Naive thymus-derived CD8-positive, alpha-beta T cell (primary cell): ENCODE results near the gene RPS27. TPM values are rescaled to one million over a fixed set of nuclear protein-coding genes. Genes with fewer than 3 reads are reported as not detected.

ENCODE experiments used
- ATAC-seq, 2 donors: fragments of 150-1000 bp; cut with Tn5 transposase in 1 of 2; sonication (Bioruptor Pico), chemical (Tn5 transposase) in 1 of 2; 1 replicate in 1 of 2; 2 replicates in 1 of 2; pipeline ENCODE4 v1.10.0; 2021; ENCODE audit warnings: mild to moderate bottlenecking in 2 of 2, moderate library complexity in 2 of 2
- POLR2A ChIA-PET: fragments of 350-600 bp; sonication (Branson Sonifier 250); formaldehyde crosslinking; loops from one replicate; lab custom pipeline; 2021; ENCODE audit warnings: antibody characterized with exemption; lab: Charles Lee
- DNase-seq, 10 donors: peaks; one replicate each; pipeline versions ENCODE4 v3.0.0 to v3.0.0-alpha.2; 2020 to 2022
- H3K27ac Mint-ChIP-seq, 10 donors: one replicate each; pipeline ENCODE4 v1.8.0; 2020 to 2022; ENCODE audit warnings: mild to moderate bottlenecking in 10 of 10, mixed read lengths in 10 of 10, moderate library complexity in 4 of 10, inconsistent platforms in 1 of 10
- H3K27me3 Mint-ChIP-seq, 5 donors: one replicate each; pipeline ENCODE4 v1.8.0; 2021 to 2022; ENCODE audit warnings: mixed read lengths in 5 of 5
- H3K36me3 Mint-ChIP-seq, 3 donors: one replicate each; pipeline ENCODE4 v1.8.0; 2020 to 2022; ENCODE audit warnings: mixed read lengths in 3 of 3, mild to moderate bottlenecking in 2 of 3, inconsistent platforms in 1 of 3
- H3K4me1 Mint-ChIP-seq, 4 donors: one replicate each; pipeline ENCODE4 v1.8.0; 2021 to 2022; ENCODE audit warnings: mixed read lengths in 4 of 4
- H3K4me3 Mint-ChIP-seq, 10 donors: one replicate each; pipeline ENCODE4 v1.8.0; 2020 to 2022; ENCODE audit warnings: mild to moderate bottlenecking in 10 of 10, mixed read lengths in 10 of 10, moderate library complexity in 6 of 10, inconsistent platforms in 1 of 10
- H3K9me3 Mint-ChIP-seq, 9 donors: one replicate each; pipeline ENCODE4 v1.8.0; 2020 to 2022; ENCODE audit warnings: mixed read lengths in 9 of 9, mild to moderate bottlenecking in 3 of 9, inconsistent platforms in 1 of 9, moderate library complexity in 1 of 9
- polyA plus RNA-seq, 3 donors: library from polyadenylated mRNA; unstranded; fragments of 300-500 nt; fragmentation: Illumina TruSeq; gene quantifications; one replicate each; pipeline ENCODE4 v1.2.3, GENCODE V29; 2021
- total RNA-seq, 8 experiments: library from RNA in 2 of 8; stranded (reverse) in 2 of 8; gene quantifications; one replicate each; pipeline ENCODE4 v1.2.3 and lab custom pipeline; 2021 to 2026

The RPS27 gene
- total and polyA plus RNA-seq, 5 experiments from 2014 or later: 5,101 to 26,660 (median 23,491) TPM

GRCh38 chr1:153962088-153963029, 28.2 kb upstream of the RPS27 start:
- H3K27ac Mint-ChIP-seq: peak overlapping the region; percentile 95 to 100 (median 97)
- H3K36me3 Mint-ChIP-seq: no peaks in the 10 kb centered on the region
- no peak for ATAC-seq

GRCh38 chr1:153963030-153963849, 27.3 kb upstream of the RPS27 start, which contains the start of gene SLC39A1:
TSS of gene SLC39A1 (minus strand) at chr1:153963537. CDS start at chr1:153962715, 822 bp downstream.
- Mint-ChIP-seq H3K27ac (peak within 1 kb of the TSS; percentile 95 to 100 (median 97)), H3K27me3 (no peaks in the 10 kb centered on the region), H3K9me3 (peaks cover 0 to 2% (median 0%) of the 10 kb centered on the region in 9 donors), H3K4me3 (peak within 1 kb of the TSS; percentile 86 to 100 (median 94)), H3K36me3 (no peaks in the 10 kb centered on the region), H3K4me1 (peaks cover 34 to 76% (median 66%) of the 10 kb centered on the region in 4 donors)
- POLR2A ChIA-PET: interaction anchor here (0.6 to 13.8 kb wide), 11 partner anchors 10 to 1361 kb away, joined by 3 to 315 read pairs (median 5); partner anchors contain the start of genes CHTOP, DENND4B, JTB and RPS27
- DNase-seq: peak; percentile 86 to 96 (median 88)
- ATAC-seq: peak; percentile 40 to 48

More at GRCh38 chr1:153962088-153963029, 28.2 kb upstream of the RPS27 start:
- no peaks in the 10 kb centered on the region for H3K27me3 Mint-ChIP-seq
- H3K4me1 Mint-ChIP-seq: peaks cover 32 to 72% (median 60%) of the 10 kb centered on the region in 4 donors
- POLR2A ChIA-PET: interaction anchor here (0.6 to 13.8 kb wide), 9 partner anchors 9 to 1362 kb away, joined by 3 to 315 read pairs (median 16); partner anchors contain the start of genes CHTOP, DENND4B, GATAD2B and JTB
- peaks cover 0 to 2% (median 0%) of the 10 kb centered on the region in 9 donors for H3K9me3 Mint-ChIP-seq
- DNase-seq: peak in 1 of 10 donors; percentile 42
- peak overlapping the region; percentile 86 to 100 (median 94) for H3K4me3 Mint-ChIP-seq

- H3K27me3 Mint-ChIP-seq: no peaks in the 10 kb centered on the region
- POLR2A ChIA-PET: interaction anchor here (0.6 to 13.8 kb wide), 8 partner anchors 9 to 195 kb away, joined by 3 to 315 read pairs (median 14); partner anchors contain the start of genes DENND4B, JTB, RAB13 and RPS27
- no peak for DNase-seq
- H3K4me3 Mint-ChIP-seq: peak overlapping the region; percentile 86 to 100 (median 94)
- H3K4me1 Mint-ChIP-seq: peaks cover 33 to 76% (median 67%) of the 10 kb centered on the region in 4 donors
- peak in 1 of 2 donors; percentile 4 for ATAC-seq
- peak overlapping the region; percentile 95 to 100 (median 97) for H3K27ac Mint-ChIP-seq
- H3K9me3 Mint-ChIP-seq: peaks cover 0 to 2% (median 0%) of the 10 kb centered on the region in 9 donors
- H3K36me3 Mint-ChIP-seq: no peaks in the 10 kb centered on the region
Measured at GRCh38 chr1:153963850-153964331, 26.7 kb upstream of the RPS27 start.

DNA sequence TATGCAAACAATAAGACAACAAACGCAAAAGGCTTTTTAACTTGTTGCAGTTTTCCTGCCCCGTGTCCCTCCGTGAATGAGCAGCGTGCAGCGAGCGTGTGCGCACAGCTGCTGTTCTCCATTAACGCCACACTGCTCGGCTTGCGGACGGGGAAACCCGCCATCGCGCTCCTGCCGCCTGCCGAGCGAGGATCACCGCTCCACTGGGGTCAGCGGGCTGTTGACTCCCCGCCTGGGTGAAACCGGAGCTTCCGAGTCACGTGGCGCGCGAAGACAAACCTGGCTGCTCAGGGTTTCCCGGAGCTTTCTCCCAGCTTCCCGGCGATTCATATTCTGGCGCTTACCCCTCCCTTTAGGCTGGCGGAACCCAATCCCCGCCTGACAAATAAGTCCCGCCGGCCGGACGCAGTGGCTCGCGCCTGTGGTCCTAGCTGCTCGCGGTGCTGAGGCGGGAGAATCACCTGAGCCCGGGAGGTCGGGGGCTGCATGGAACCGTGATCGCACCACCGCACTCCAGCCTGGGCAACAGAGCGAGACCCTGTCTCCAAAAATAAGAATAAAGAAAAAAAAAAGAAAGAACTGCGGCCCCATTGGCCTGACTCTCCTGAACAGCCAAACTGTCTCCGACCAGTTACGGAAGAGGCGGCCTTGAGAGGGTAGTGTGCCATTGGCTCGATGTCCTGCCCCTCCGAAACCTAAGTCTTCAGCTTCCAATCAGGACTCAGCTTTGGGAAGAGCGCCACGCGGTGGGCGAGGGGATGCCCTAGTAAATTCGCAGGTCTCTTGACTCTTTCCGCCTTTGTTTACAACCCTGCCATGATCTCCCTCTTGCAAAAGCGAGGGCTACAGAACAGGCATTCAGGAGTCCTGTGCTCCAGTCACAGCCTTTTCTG, 23.2 kb upstream of the RPS27 start, which contains the start of gene CREB3L4:
Gene CREB3L4 (plus strand): TSS at position 796 of the 893 bp plus-strand sequence. CDS start 624 bp downstream, outside the sequence.
- peak within 1 kb of the TSS; percentile 92 to 99 (median 95) for H3K27ac Mint-ChIP-seq
- DNase-seq (peak; percentile 68 to 93 (median 83)), ATAC-seq (peak; percentile 88 to 91)
- no peaks in the 10 kb centered on the region for H3K27me3 Mint-ChIP-seq
- peaks cover 0 to 2% (median 0%) of the 10 kb centered on the region in 9 donors for H3K9me3 Mint-ChIP-seq
- POLR2A ChIA-PET: interaction anchor here (0.6 to 13.8 kb wide), 19 partner anchors 10 to 976 kb away, joined by 3 to 315 read pairs (median 4); partner anchors contain the start of genes CHTOP, CRTC2, DENND4B and GATAD2B
- H3K4me1 Mint-ChIP-seq: peaks cover 31 to 68% (median 64%) of the 10 kb centered on the region in 4 donors
- no peaks in the 10 kb centered on the region for H3K36me3 Mint-ChIP-seq
- H3K4me3 Mint-ChIP-seq: peak within 1 kb of the TSS; percentile 87 to 97 (median 94)

DNA sequence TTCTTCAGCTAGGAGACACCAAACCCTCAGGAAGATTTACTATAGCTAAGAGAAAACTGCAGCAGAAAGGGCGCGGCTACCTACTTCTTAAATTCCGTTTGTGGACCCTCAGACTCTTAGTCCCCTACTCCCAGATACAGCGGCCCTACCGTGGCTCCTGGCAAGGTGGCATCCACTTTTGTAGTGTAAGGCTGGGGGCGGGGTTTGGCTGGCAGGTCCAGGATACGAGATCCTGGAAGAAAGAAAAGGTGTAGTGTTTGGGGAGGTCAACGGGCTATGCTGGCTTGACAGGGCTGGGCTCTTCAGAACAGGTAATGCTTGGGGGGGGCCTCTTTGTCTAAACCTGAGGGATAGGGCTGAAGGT, 22.6 kb upstream of the RPS27 start:
- H3K27me3 Mint-ChIP-seq: no peaks in the 10 kb centered on the region
- H3K36me3 Mint-ChIP-seq: no peaks in the 10 kb centered on the region
- ATAC-seq (no peak), DNase-seq (no peak)
- POLR2A ChIA-PET: interaction anchor here (0.6 to 13.8 kb wide), 15 partner anchors 9 to 976 kb away, joined by 3 to 315 read pairs (median 5); partner anchors contain the start of genes CHTOP, CRTC2, DENND4B and GATAD2B
- peaks cover 0 to 2% (median 0%) of the 10 kb centered on the region in 9 donors for H3K9me3 Mint-ChIP-seq
- peaks cover 25 to 62% (median 59%) of the 10 kb centered on the region in 4 donors for H3K4me1 Mint-ChIP-seq
- peak overlapping the region; percentile 87 to 97 (median 94) for H3K4me3 Mint-ChIP-seq
- peak overlapping the region; percentile 92 to 99 (median 95) for H3K27ac Mint-ChIP-seq

DNA sequence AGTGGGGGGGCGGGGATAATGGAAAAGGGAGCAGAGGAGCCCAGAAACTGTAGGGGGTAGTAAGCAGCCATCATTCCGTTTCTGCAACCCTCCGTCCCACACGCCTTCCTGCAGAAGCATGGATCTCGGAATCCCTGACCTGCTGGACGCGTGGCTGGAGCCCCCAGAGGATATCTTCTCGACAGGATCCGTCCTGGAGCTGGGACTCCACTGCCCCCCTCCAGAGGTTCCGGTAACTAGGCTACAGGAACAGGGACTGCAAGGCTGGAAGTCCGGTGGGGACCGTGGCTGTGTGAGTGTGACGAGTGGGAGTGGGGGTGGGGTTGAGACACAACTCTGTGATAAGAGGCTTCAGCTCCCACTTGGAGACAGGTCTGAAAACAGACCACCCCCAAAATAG, 22.2 kb upstream of the RPS27 start:
- POLR2A ChIA-PET: interaction anchor here (1.0 to 13.8 kb wide), 9 partner anchors 9 to 334 kb away, joined by 5 to 315 read pairs (median 46); partner anchors contain the start of genes CHTOP, CRTC2, DENND4B and GATAD2B
- peak overlapping the region in 9 of 10 donors; percentile 87 to 99 (median 95) for H3K27ac Mint-ChIP-seq
- no peaks in the 10 kb centered on the region for H3K27me3 Mint-ChIP-seq
- H3K4me3 Mint-ChIP-seq: peak overlapping the region in 8 of 10 donors; percentile 87 to 97 (median 92)
- peaks cover 24 to 60% (median 56%) of the 10 kb centered on the region in 4 donors for H3K4me1 Mint-ChIP-seq
- DNase-seq: no peak
- peaks cover 0 to 2% (median 0%) of the 10 kb centered on the region in 3 donors for H3K36me3 Mint-ChIP-seq
- no peak for ATAC-seq
- peaks cover 0 to 2% (median 0%) of the 10 kb centered on the region in 9 donors for H3K9me3 Mint-ChIP-seq

GRCh38 chr1:153968972-153969371, 21.6 kb upstream of the RPS27 start:
- peak overlapping the region in 8 of 10 donors; percentile 81 to 98 (median 93) for H3K27ac Mint-ChIP-seq
- no peak for DNase-seq
- H3K27me3 Mint-ChIP-seq: no peaks in the 10 kb centered on the region
- peak overlapping the region in 6 of 10 donors; percentile 1 to 96 (median 75) for H3K4me3 Mint-ChIP-seq
- no peaks in the 10 kb centered on the region for H3K9me3 Mint-ChIP-seq
- peaks cover 20 to 55% (median 50%) of the 10 kb centered on the region in 4 donors for H3K4me1 Mint-ChIP-seq
- POLR2A ChIA-PET: interaction anchor here (1.8 to 13.8 kb wide), 6 partner anchors 8 to 166 kb away, joined by 5 to 315 read pairs (median 85); partner anchors contain the start of genes CRTC2, DENND4B, GATAD2B and JTB
- ATAC-seq: no peak
- peaks cover 0 to 8% (median 0%) of the 10 kb centered on the region in 3 donors for H3K36me3 Mint-ChIP-seq

DNA sequence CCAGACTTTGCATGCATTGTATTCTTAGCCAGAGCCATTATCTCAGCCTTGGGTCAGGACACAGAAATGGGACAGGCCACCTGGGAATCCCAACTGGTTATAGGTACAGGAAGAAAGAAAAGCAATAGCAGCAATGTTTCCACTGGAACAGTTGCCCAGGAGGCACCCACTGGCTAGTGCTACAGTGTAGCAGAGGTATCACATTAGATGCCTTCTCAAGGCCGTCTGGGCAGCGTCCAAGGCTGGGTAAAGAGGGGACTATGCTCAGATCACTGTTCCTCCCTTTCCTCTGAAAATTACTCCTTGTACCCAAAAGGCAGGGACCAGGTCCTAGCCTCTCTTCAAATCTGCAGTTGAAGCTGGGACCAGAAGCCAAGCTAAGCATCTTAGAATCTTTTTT, 20.2 kb upstream of the RPS27 start:
- no peak overlapping the region for H3K4me3 Mint-ChIP-seq
- DNase-seq (no peak), ATAC-seq (no peak)
- H3K4me1 Mint-ChIP-seq: peaks cover 17 to 54% (median 48%) of the 10 kb centered on the region in 4 donors
- POLR2A ChIA-PET: interaction anchor here (0.6 to 1.5 kb wide), 3 partner anchors 9 to 25 kb away, joined by 3 to 8 read pairs (median 4); no protein-coding TSS in a partner anchor
- H3K27me3 Mint-ChIP-seq: no peaks in the 10 kb centered on the region
- H3K27ac Mint-ChIP-seq: peak overlapping the region in 8 of 10 donors; percentile 5 to 76 (median 40)
- H3K9me3 Mint-ChIP-seq: no peaks in the 10 kb centered on the region
- peaks cover 0 to 21% (median 0%) of the 10 kb centered on the region in 3 donors for H3K36me3 Mint-ChIP-seq

DNA sequence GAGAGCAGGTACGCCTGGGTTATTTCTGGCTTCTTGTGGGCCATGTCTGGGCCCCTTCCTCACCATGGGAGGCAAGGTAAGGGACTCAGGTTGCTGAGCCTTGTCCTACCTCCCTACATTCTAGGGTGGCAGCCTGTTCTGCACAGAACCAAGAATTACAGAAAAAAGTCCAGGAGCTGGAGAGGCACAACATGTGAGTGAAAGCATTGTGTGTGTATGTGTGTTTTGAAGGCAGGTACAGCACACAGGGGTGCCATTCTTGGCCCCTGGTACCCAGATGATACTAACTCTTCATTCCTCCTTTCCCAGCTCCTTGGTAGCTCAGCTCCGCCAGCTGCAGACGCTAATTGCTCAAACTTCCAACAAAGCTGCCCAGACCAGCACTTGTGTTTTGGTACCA, 17.5 kb upstream of the RPS27 start:
- H3K4me1 Mint-ChIP-seq: peaks cover 12 to 51% (median 48%) of the 10 kb centered on the region in 4 donors

GRCh38 chr1:153973525-153973924, 17.0 kb upstream of the RPS27 start:
- DNase-seq (no peak), ATAC-seq (no peak)
- Mint-ChIP-seq H3K36me3 (peaks cover 0 to 34% (median 0%) of the 10 kb centered on the region in 3 donors), H3K4me1 (peaks cover 14 to 54% (median 48%) of the 10 kb centered on the region in 4 donors), H3K4me3 (peak overlapping the region in 1 of 10 donors; percentile 3), H3K27ac (peak overlapping the region in 7 of 10 donors; percentile 12 to 81 (median 56)), H3K9me3 (no peaks in the 10 kb centered on the region), H3K27me3 (no peaks in the 10 kb centered on the region)
- POLR2A ChIA-PET: interaction anchor here (0.7 to 2.8 kb wide), 3 partner anchors 10 to 26 kb away, joined by 3 to 16 read pairs (median 3); partner anchors contain the start of gene SLC39A1

More for the DNA sequence above, 17.5 kb upstream of the RPS27 start:
- ATAC-seq (no peak), DNase-seq (no peak)
- Mint-ChIP-seq H3K27ac (peak overlapping the region in 6 of 10 donors; percentile 56 to 81 (median 64)), H3K4me3 (no peak overlapping the region), H3K9me3 (no peaks in the 10 kb centered on the region), H3K36me3 (peaks cover 0 to 34% (median 0%) of the 10 kb centered on the region in 3 donors), H3K27me3 (no peaks in the 10 kb centered on the region)
- POLR2A ChIA-PET: interaction anchor here (0.7 to 2.8 kb wide), 4 partner anchors 10 to 171 kb away, joined by 3 to 16 read pairs (median 3); partner anchors contain the start of gene SLC39A1
